ENCODE results near the gene CD7. TPM values are rescaled to one million over a fixed set of nuclear protein-coding genes. Genes with fewer than 3 reads are reported as not detected.

The CD7 gene
- total RNA-seq, 1 donor from 2014 or later = 0.46 TPM

GRCh38 chr17:82338858-82339633 lies 21.6 kb upstream of the CD7 start:
- H3K27me3 Mint-ChIP-seq = peaks cover 37% of the 10 kb centered on the region
- TF ChIP-seq CTCF (IDR thresholded peaks at IDR 0.05; ENCODE audit: unreplicated experiment) = no peak
- H3K36me3 Mint-ChIP-seq (ENCODE audit: insufficient read depth) = no peaks in the 10 kb centered on the region
- no peaks in the 10 kb centered on the region for H3K9me3 Mint-ChIP-seq (ENCODE audit: low read depth)
- H3K4me3 Mint-ChIP-seq (ENCODE audit: low read depth) = no peak overlapping the region
- no peak overlapping the region for H3K27ac Mint-ChIP-seq
- DNase-seq (ENCODE audit: low spot score, unreplicated experiment) = no peak
- peaks cover 6% of the 10 kb centered on the region for H3K4me1 Mint-ChIP-seq (ENCODE audit: low read depth)

- H3K27me3 Mint-ChIP-seq = peaks cover 55% of the 10 kb centered on the region
- no peak for DNase-seq (ENCODE audit: low spot score, unreplicated experiment)
- H3K36me3 Mint-ChIP-seq (ENCODE audit: insufficient read depth) = no peaks in the 10 kb centered on the region
- peak overlapping the region; percentile 29 for H3K4me3 Mint-ChIP-seq (ENCODE audit: low read depth)
- no peak overlapping the region for H3K27ac Mint-ChIP-seq
- H3K4me1 Mint-ChIP-seq (ENCODE audit: low read depth) = peaks cover 9% of the 10 kb centered on the region
- H3K9me3 Mint-ChIP-seq (ENCODE audit: low read depth) = no peaks in the 10 kb centered on the region
- no peak for TF ChIP-seq CTCF (IDR thresholded peaks at IDR 0.05; ENCODE audit: unreplicated experiment)
Observed at GRCh38 chr17:82334622-82335394, 17.4 kb upstream of the CD7 start.

GRCh38 chr17:82334204-82334621 lies 16.8 kb upstream of the CD7 start:
- Mint-ChIP-seq H3K4me3 (ENCODE audit: low read depth) (no peak overlapping the region), H3K4me1 (ENCODE audit: low read depth) (peaks cover 9% of the 10 kb centered on the region), H3K27me3 (peaks cover 52% of the 10 kb centered on the region), H3K27ac (no peak overlapping the region), H3K36me3 (ENCODE audit: insufficient read depth) (no peaks in the 10 kb centered on the region), H3K9me3 (ENCODE audit: low read depth) (no peaks in the 10 kb centered on the region)
- no peak for DNase-seq (ENCODE audit: low spot score, unreplicated experiment)
- no peak for TF ChIP-seq CTCF (IDR thresholded peaks at IDR 0.05; ENCODE audit: unreplicated experiment)

GRCh38 chr17:82333279-82334171 lies 16.1 kb upstream of the CD7 start, which contains the start of gene SECTM1:
SECTM1 (minus strand) TSS chr17:82333766; CDS start chr17:82327240, 6,526 bp downstream.
- no peak for DNase-seq (ENCODE audit: low spot score, unreplicated experiment)
- H3K4me1 Mint-ChIP-seq (ENCODE audit: low read depth) = peaks cover 9% of the 10 kb centered on the region
- H3K9me3 Mint-ChIP-seq (ENCODE audit: low read depth) = no peaks in the 10 kb centered on the region
- peak within 1 kb of the TSS; percentile 16 for H3K4me3 Mint-ChIP-seq (ENCODE audit: low read depth)
- no peaks in the 10 kb centered on the region for H3K36me3 Mint-ChIP-seq (ENCODE audit: insufficient read depth)
- peaks cover 47% of the 10 kb centered on the region for H3K27me3 Mint-ChIP-seq
- no peak within 1 kb of the TSS for H3K27ac Mint-ChIP-seq
- no peak for TF ChIP-seq CTCF (IDR thresholded peaks at IDR 0.05; ENCODE audit: unreplicated experiment)

All from progenitor cell of endocrine pancreas (in vitro differentiated cells).